Caco-2 (cell line): ENCODE measurements around the gene TMEM170A. TPM values are rescaled to one million over a fixed set of nuclear protein-coding genes. Genes with fewer than 3 reads are reported as not detected.

Source experiments
- BruUV-seq: library from RNA; stranded (reverse); fragments of 400-500 nt; replicated peaks from 2 replicates; lab custom pipeline; 2021; lab: Mats Ljungman, UMichigan
- CTCF ChIA-PET: fragments of 300-600 bp; sonication (Branson Sonifier 250); formaldehyde crosslinking; loops from one replicate; lab custom pipeline; 2022; ENCODE audit warnings: antibody characterized with exemption; lab: Charles Lee
- POLR2A ChIA-PET: fragments of 300-600 bp; sonication (Branson Sonifier 250); formaldehyde crosslinking; loops from one replicate; lab custom pipeline; 2022; ENCODE audit warnings: antibody characterized with exemption; lab: Charles Lee
- DNase-seq, 2 experiments: peaks; one replicate each; pipeline versions ENCODE4 v3.0.0 to v3.0.0-alpha.2; 2020 to 2022
- H3K27me3 ChIP-seq: replicated peaks from 2 replicates; pipeline ENCODE4 v1.6.0; 2011; ENCODE audit warnings: low read length; ENCODE audit not compliant: control insufficient read depth, insufficient read depth
- H3K36me3 ChIP-seq: 2 replicates; pipeline ENCODE4 v1.5.1; 2011; ENCODE audit warnings: low read length; ENCODE audit not compliant: control insufficient read depth, insufficient read depth
- H3K4me1 ChIP-seq: fragments of 250-450 bp; sonication (Bioruptor Pico); 2 replicates; pipeline ENCODE4 v1.5.1; 2020; ENCODE audit warnings: mild to moderate bottlenecking
- H3K4me3 ChIP-seq: 2 replicates; pipeline ENCODE4 v1.5.1; 2011; ENCODE audit warnings: low read depth, mild to moderate bottlenecking, control low read depth, low read length
- H3K9me3 ChIP-seq: fragments of 250-450 bp; sonication (Bioruptor Pico); 2 replicates; pipeline ENCODE4 v1.5.1; 2020; ENCODE audit warnings: mild to moderate bottlenecking, moderate library complexity
- H3K27ac Mint-ChIP-seq: one replicate; pipeline ENCODE4 v1.8.0; 2022; ENCODE audit warnings: mixed read lengths; ENCODE audit not compliant: unreplicated experiment
- H3K27me3 Mint-ChIP-seq: one replicate; pipeline ENCODE4 v1.8.0; 2022; ENCODE audit warnings: mixed read lengths; ENCODE audit not compliant: insufficient read depth, unreplicated experiment
- H3K36me3 Mint-ChIP-seq: one replicate; pipeline ENCODE4 v1.8.0; 2022; ENCODE audit warnings: mild to moderate bottlenecking, mixed read lengths; ENCODE audit not compliant: insufficient read depth, unreplicated experiment
- H3K4me1 Mint-ChIP-seq: one replicate; pipeline ENCODE4 v1.8.0; 2022; ENCODE audit warnings: low read depth, mixed read lengths; ENCODE audit not compliant: unreplicated experiment
- H3K4me3 Mint-ChIP-seq: one replicate; pipeline ENCODE4 v1.8.0; 2022; ENCODE audit warnings: mild to moderate bottlenecking, moderate library complexity, mixed read lengths; ENCODE audit not compliant: unreplicated experiment
- H3K9me3 Mint-ChIP-seq: one replicate; pipeline ENCODE4 v1.8.0; 2022; ENCODE audit warnings: mixed read lengths; ENCODE audit not compliant: unreplicated experiment
- intact Hi-C: fragments of 100-400 bp; cut with micrococcal nuclease; formaldehyde crosslinking; loops from one replicate; pipeline ENCODE4 v1.10.0; 2022; ENCODE audit not compliant: unreplicated experiment
- total RNA-seq: library from RNA; stranded (reverse); gene quantifications from 2 replicates; pipeline ENCODE4 v1.2.3, GENCODE V29; 2022
- TF ChIP-seq, protein P1 (sequence below), 2 experiments: fragments of 200-600 bp in 1 of 2; IDR thresholded peaks; 1 replicate in 1 of 2; 2 replicates in 1 of 2; pipeline versions ENCODE4 v1.5.1 to v1.8.0; 2011 to 2022; ENCODE audit warnings: antibody characterized with exemption in 1 of 2, control low read depth in 1 of 2, inconsistent platforms in 1 of 2, low read depth in 1 of 2, low read length in 1 of 2, mild to moderate bottlenecking in 1 of 2, moderate library complexity in 1 of 2; ENCODE audit not compliant: insufficient read depth in 1 of 2, severe bottlenecking in 1 of 2, unreplicated experiment in 1 of 2

Gene TMEM170A
- total RNA-seq, 1 experiment from 2014 or later, result 63.6 TPM

- H3K9me3 Mint-ChIP-seq, result no peaks in the 10 kb centered on the region
- H3K9me3 ChIP-seq, result no peaks in the 10 kb centered on the region
- peaks cover 2% of the 10 kb centered on the region; the same call in 1 of the 2 replicates for H3K36me3 ChIP-seq
- intact Hi-C loops, result no loop called here
- H3K4me3 ChIP-seq, result no peak overlapping the region
- no peak for DNase-seq
- H3K4me1 ChIP-seq, result no peaks in the 10 kb centered on the region
- no peak overlapping the region for H3K4me3 Mint-ChIP-seq
- no peaks in the 10 kb centered on the region for H3K27me3 Mint-ChIP-seq
- TF ChIP-seq, protein P1, sequence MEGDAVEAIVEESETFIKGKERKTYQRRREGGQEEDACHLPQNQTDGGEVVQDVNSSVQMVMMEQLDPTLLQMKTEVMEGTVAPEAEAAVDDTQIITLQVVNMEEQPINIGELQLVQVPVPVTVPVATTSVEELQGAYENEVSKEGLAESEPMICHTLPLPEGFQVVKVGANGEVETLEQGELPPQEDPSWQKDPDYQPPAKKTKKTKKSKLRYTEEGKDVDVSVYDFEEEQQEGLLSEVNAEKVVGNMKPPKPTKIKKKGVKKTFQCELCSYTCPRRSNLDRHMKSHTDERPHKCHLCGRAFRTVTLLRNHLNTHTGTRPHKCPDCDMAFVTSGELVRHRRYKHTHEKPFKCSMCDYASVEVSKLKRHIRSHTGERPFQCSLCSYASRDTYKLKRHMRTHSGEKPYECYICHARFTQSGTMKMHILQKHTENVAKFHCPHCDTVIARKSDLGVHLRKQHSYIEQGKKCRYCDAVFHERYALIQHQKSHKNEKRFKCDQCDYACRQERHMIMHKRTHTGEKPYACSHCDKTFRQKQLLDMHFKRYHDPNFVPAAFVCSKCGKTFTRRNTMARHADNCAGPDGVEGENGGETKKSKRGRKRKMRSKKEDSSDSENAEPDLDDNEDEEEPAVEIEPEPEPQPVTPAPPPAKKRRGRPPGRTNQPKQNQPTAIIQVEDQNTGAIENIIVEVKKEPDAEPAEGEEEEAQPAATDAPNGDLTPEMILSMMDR (IDR thresholded peaks at IDR 0.05; ENCODE audit: insufficient read depth in 1 of 2, low read depth in 1 of 2, low read length in 1 of 2, severe bottlenecking in 1 of 2, unreplicated experiment in 1 of 2), result no peak
- ChIA-PET CTCF (no interaction called here), POLR2A (no interaction called here)
- peaks cover 18% of the 10 kb centered on the region for H3K36me3 Mint-ChIP-seq
- H3K4me1 Mint-ChIP-seq, result peaks cover 7% of the 10 kb centered on the region
- BruUV-seq, result no TSS peak
- no peak overlapping the region for H3K27ac Mint-ChIP-seq
- no peaks in the 10 kb centered on the region for H3K27me3 ChIP-seq
Measured at GRCh38 chr16:75416904-75417565, 47.5 kb downstream of the TMEM170A start.

DNA sequence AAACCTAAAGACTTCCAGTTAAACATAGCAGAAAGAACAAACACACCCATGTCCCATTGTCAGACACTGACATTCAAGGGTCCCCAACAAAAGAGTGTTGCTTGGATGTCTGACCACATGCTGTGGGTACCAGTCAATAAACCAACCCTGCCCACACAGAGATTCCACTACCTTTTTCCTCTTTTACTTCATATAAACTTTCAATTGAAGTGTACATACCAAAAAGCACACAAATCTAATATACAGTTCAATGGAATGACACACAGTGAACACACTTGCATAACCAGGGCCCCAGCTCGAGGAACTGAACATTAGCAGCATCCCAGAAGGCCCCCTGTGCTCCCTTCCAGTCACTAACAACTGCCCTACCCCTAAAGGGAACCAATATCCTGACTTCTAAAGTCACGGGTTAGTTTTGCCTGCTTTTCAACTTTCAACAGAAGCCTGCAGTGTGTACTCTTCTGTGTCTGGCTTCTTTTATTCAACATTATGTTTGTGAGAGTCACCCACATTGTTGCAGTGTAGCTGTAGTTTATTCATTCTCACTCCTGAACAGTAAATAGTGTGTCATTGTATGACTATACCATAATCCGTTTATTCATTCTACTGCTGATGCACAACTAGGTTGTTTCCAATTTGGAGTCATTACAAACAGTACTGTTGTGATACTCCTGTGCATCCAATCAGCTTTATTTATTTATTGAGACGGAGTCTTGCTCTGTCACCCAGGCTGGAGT lies 49.2 kb downstream of the TMEM170A start:
- no peaks in the 10 kb centered on the region for H3K9me3 Mint-ChIP-seq
- H3K4me3 Mint-ChIP-seq, result no peak overlapping the region
- peaks cover 2% of the 10 kb centered on the region; the same call in 1 of the 2 replicates for H3K36me3 ChIP-seq
- no peaks in the 10 kb centered on the region for H3K27me3 ChIP-seq
- intact Hi-C loops, result no loop called here
- no peaks in the 10 kb centered on the region for H3K9me3 ChIP-seq
- H3K4me1 Mint-ChIP-seq, result peaks cover 7% of the 10 kb centered on the region
- TF ChIP-seq, protein P1 (IDR thresholded peaks at IDR 0.05; ENCODE audit: insufficient read depth in 1 of 2, low read depth in 1 of 2, low read length in 1 of 2, severe bottlenecking in 1 of 2, unreplicated experiment in 1 of 2), result no peak
- H3K4me1 ChIP-seq, result no peaks in the 10 kb centered on the region
- peaks cover 30% of the 10 kb centered on the region for H3K36me3 Mint-ChIP-seq
- ChIA-PET POLR2A (no interaction called here), CTCF (interaction anchor here (0.6 kb wide), 1 partner anchor 10 kb away, joined by 10 read pairs; no protein-coding TSS in a partner anchor)
- BruUV-seq, result no TSS peak
- H3K27ac Mint-ChIP-seq, result no peak overlapping the region
- H3K27me3 Mint-ChIP-seq, result no peaks in the 10 kb centered on the region
- H3K4me3 ChIP-seq, result no peak overlapping the region
- no peak for DNase-seq

DNA sequence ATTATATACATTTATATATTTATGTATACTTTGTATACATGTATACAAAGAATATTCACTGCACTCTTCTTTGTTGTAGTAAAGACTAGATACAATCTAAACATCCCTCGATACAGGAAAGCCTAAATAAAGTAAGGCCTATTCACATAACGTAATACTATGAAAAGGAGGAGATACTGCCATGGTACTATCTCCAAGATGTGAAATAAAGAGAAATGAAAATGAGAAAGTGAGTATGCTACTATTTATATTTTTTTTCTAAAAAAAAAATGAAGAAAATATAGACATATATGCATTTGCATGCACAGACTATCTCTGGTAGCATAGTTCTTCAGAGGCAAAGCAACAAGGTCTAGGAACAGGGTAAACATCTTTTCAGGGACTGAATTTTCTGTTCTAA lies 50.5 kb downstream of the TMEM170A start:
- peaks cover 7% of the 10 kb centered on the region for H3K4me1 Mint-ChIP-seq
- H3K9me3 ChIP-seq, result no peaks in the 10 kb centered on the region
- H3K4me1 ChIP-seq, result no peaks in the 10 kb centered on the region
- H3K4me3 ChIP-seq, result no peak overlapping the region
- H3K27me3 Mint-ChIP-seq, result no peaks in the 10 kb centered on the region
- intact Hi-C loops, result no loop called here
- ChIA-PET POLR2A (no interaction called here), CTCF (no interaction called here)
- no peak overlapping the region for H3K27ac Mint-ChIP-seq
- no peak for DNase-seq
- TF ChIP-seq, protein P1 (IDR thresholded peaks at IDR 0.05; ENCODE audit: insufficient read depth in 1 of 2, low read depth in 1 of 2, low read length in 1 of 2, severe bottlenecking in 1 of 2, unreplicated experiment in 1 of 2), result no peak
- H3K27me3 ChIP-seq, result no peaks in the 10 kb centered on the region
- H3K36me3 Mint-ChIP-seq, result peaks cover 38% of the 10 kb centered on the region
- no TSS peak for BruUV-seq
- H3K4me3 Mint-ChIP-seq, result no peak overlapping the region
- no peaks in the 10 kb centered on the region for H3K9me3 Mint-ChIP-seq
- peaks cover 2% of the 10 kb centered on the region; the same call in 1 of the 2 replicates for H3K36me3 ChIP-seq
